GM19239 (cell line): ENCODE results near the gene HCRTR2.

Experiments used
- DNase-seq: peaks from one replicate; pipeline ENCODE4 v3.0.0; 2011; ENCODE audit warnings: low spot score; ENCODE audit not compliant: insufficient read length
- FAIRE-seq: peaks from 2 replicates; lab custom pipeline; 2011; peaks lifted over from hg19 to GRCh38; lab: Jason Lieb, UNC

The HCRTR2 gene

DNA sequence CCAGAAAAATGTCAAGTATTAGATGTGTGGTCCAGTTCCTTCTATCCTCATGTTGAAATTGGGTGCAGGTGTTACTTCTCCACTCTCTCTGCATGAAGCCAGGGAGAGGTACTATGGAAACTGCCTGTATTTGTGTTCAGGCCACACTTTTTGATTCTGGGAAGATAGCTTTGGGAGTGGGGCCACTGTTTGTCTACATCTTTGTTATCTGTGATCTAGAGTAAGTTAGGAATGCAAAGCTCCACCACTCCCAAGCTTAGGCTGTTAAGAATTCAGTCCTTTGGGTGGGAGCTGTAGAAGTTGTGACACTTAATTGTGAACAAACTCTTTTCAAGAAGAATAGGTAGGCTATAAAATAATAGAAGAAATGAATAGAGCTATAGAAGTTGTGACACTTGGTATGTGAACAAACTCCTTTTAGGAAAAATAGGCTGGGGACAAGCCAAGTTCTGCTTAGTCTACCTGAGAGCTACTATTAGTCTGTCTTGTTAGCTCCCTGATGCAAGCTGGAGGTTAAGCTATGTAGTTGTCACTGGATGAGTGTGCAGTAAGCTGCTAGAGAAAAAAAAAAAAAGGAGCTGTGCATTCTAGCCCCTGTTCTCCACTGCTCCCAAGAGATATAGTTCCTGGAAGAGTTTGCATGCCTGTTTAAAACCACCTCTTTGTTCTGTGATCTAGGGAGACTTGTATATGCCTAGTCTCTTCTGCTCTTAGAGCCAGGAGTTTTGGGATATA is 145.8 kb downstream of the HCRTR2 start:
- FAIRE-seq (no peak), DNase-seq (no peak)

DNA sequence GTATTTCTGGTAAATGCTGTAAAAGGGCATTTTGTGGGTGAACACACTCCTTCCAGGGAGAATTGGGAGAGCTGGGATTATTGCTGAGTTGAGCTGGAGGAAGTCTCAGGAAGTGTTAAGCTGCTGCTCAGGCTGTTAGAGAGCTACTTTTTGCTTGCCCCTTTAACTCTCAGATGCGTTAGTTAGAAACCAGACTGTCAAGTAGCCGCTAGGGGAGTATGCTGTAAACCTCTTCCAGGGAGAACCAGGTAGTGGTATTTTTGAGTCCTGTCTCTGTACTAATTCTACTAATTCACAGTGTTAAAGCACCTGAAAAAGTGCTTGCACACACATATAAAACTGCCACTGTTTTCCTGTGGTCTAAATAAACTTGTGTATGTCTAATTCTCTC is 146.4 kb downstream of the HCRTR2 start:
- no peak for DNase-seq
- no peak for FAIRE-seq

DNA sequence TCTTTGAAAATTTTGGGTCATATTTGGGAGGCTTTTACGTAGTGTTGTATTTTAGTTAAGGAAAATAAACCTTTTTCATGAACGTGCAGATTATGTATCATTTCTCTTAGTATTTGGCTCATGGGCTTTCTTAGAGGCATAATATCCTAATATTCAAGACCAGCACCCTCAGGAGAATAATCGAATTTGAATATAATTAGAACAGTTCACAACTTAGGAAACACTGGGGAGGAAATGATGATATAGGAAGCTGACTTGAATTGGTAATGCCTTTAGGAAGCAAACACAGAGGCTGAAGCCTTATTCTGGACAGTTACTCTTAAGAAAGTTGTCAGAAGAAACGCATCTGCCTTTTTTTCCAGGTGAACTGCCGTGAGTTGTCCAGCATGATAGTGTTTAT is 152.9 kb downstream of the HCRTR2 start, which contains the start of gene GFRAL:
Gene GFRAL, plus strand, starts transcription at position 301 of the 400 bp plus-strand sequence. Its CDS starts 86 bp downstream, at position 387.
- DNase-seq (no peak), FAIRE-seq (no peak)
